Cardiac muscle cell (in vitro differentiated cells and primary cell): Measurements from ENCODE around the gene PLPP1. TPM values are rescaled to one million over a fixed set of nuclear protein-coding genes. Genes with fewer than 3 reads are reported as not detected.

ENCODE experiments used
- DNase-seq, 2 donors: peaks; one replicate each; pipeline versions ENCODE4 v3.0.0 to v3.0.0-alpha.2; 2010 to 2017; ENCODE audit warnings: low read depth in 1 of 2, low spot score in 1 of 2
- H3K27ac ChIP-seq: fragments of 200-600 bp; sonication (generic); 2 replicates; pipeline ENCODE4 v1.5.1; 2016
- H3K27me3 ChIP-seq: fragments of 200-600 bp; sonication (generic); 2 replicates; pipeline ENCODE4 v1.6.0; 2016; ENCODE audit warnings: control low read depth
- H3K36me3 ChIP-seq: fragments of 200-600 bp; sonication (generic); 2 replicates; pipeline ENCODE4 v1.5.1; 2016; ENCODE audit warnings: control low read depth
- H3K4me1 ChIP-seq: fragments of 200-600 bp; sonication (generic); 2 replicates; pipeline ENCODE4 v1.8.1; 2017; ENCODE audit warnings: low read depth, mild to moderate bottlenecking, mixed run types
- H3K4me3 ChIP-seq: fragments of 200-600 bp; sonication (generic); 2 replicates; pipeline ENCODE4 v1.5.1; 2016; ENCODE audit warnings: mild to moderate bottlenecking
- H3K9me3 ChIP-seq: fragments of 200-600 bp; sonication (generic); 2 replicates; pipeline ENCODE4 v1.5.1; 2017; ENCODE audit warnings: low read depth, mild to moderate bottlenecking, control low read depth
- CTCF ChIP-seq: IDR thresholded peaks from 2 replicates; pipeline ENCODE4 v1.5.1; 2012; ENCODE audit warnings: low read depth, mild to moderate bottlenecking, low read length
- polyA plus RNA-seq: library from polyadenylated mRNA; unstranded; fragments of >200 nt; fragmentation: Nextera tagmentation; extraction: Ambion mirVana; gene quantifications from 2 replicates; pipeline ENCODE4 v1.2.1, GENCODE V29; 2016
- total RNA-seq: library from RNA; depleted of rRNA; stranded (reverse); fragments of >200 nt; gene quantifications from 2 replicates; pipeline ENCODE4 v1.2.3, GENCODE V29; 2016

PLPP1 gene
- total and polyA plus RNA-seq, 2 experiments from 2014 or later, result 37.5 to 68.4 TPM

- no peak overlapping the region for H3K4me3 ChIP-seq
- no peak overlapping the region for H3K27ac ChIP-seq
- no peaks in the 10 kb centered on the region for H3K36me3 ChIP-seq
- H3K4me1 ChIP-seq, result no peaks in the 10 kb centered on the region
- no peak for TF ChIP-seq CTCF
- no peak for DNase-seq
- no peaks in the 10 kb centered on the region for H3K9me3 ChIP-seq
- no peaks in the 10 kb centered on the region for H3K27me3 ChIP-seq
These were observed 13.0 kb upstream of the PLPP1 start for GRCh38 chr5:55547781-55548180.

GRCh38 chr5:55546947-55547346 lies 12.2 kb upstream of the PLPP1 start:
- Histone ChIP-seq H3K27ac (no peak overlapping the region), H3K27me3 (no peaks in the 10 kb centered on the region)

GRCh38 chr5:55544341-55544740 lies 9.6 kb upstream of the PLPP1 start:
- H3K4me1 ChIP-seq, result no peaks in the 10 kb centered on the region
- H3K27me3 ChIP-seq, result no peaks in the 10 kb centered on the region
- H3K9me3 ChIP-seq, result no peaks in the 10 kb centered on the region
- no peak overlapping the region for H3K4me3 ChIP-seq
- TF ChIP-seq CTCF, result no peak
- DNase-seq, result peak in 1 of 2 donors; percentile 24
- H3K36me3 ChIP-seq, result no peaks in the 10 kb centered on the region
- H3K27ac ChIP-seq, result no peak overlapping the region

More at GRCh38 chr5:55546947-55547346, 12.2 kb upstream of the PLPP1 start:
- no peaks in the 10 kb centered on the region for H3K4me1 ChIP-seq
- H3K36me3 ChIP-seq, result no peaks in the 10 kb centered on the region
- no peaks in the 10 kb centered on the region for H3K9me3 ChIP-seq
- no peak for TF ChIP-seq CTCF
- DNase-seq, result no peak
- no peak overlapping the region for H3K4me3 ChIP-seq

GRCh38 chr5:55541056-55541635 lies 6.4 kb upstream of the PLPP1 start:
- no peaks in the 10 kb centered on the region for H3K4me1 ChIP-seq
- H3K27me3 ChIP-seq, result no peaks in the 10 kb centered on the region
- TF ChIP-seq CTCF, result no peak
- DNase-seq, result no peak
- H3K9me3 ChIP-seq, result no peaks in the 10 kb centered on the region
- H3K36me3 ChIP-seq, result no peaks in the 10 kb centered on the region
- H3K27ac ChIP-seq, result no peak overlapping the region
- no peak overlapping the region for H3K4me3 ChIP-seq

- Histone ChIP-seq H3K27ac (no peak overlapping the region), H3K4me1 (no peaks in the 10 kb centered on the region), H3K4me3 (no peak overlapping the region), H3K9me3 (no peaks in the 10 kb centered on the region), H3K36me3 (no peaks in the 10 kb centered on the region), H3K27me3 (no peaks in the 10 kb centered on the region)
- DNase-seq, result no peak
- no peak for TF ChIP-seq CTCF
These were observed 5.8 kb upstream of the PLPP1 start for GRCh38 chr5:55540525-55540924.
